Stimulated activated CD4-positive, alpha-beta T cell treated with anti-CD3 and anti-CD28 coated beads, Interleukin-1b, Interleukin-23, amount 100 ng/mL, for 4 hours (primary cell): ENCODE measurements around the gene NTN5.

Experiments
- DNase-seq, 2 donors: peaks; one replicate each; pipeline ENCODE4 v3.0.0-alpha.2; 2020; ENCODE audit warnings: low read depth in 2 of 2

Gene NTN5

GRCh38 chr19:48615231-48616040 lies 57.4 kb downstream of the NTN5 start:
- no peak for DNase-seq

GRCh38 chr19:48614436-48615230 lies 58.2 kb downstream of the NTN5 start, which contains the start of gene FAM83E:
Gene FAM83E, minus strand, starts transcription at chr19:48615076. Its CDS starts 1,704 bp downstream, at chr19:48613372.
- DNase-seq: peak in 1 of 2 donors; percentile 32

DNA sequence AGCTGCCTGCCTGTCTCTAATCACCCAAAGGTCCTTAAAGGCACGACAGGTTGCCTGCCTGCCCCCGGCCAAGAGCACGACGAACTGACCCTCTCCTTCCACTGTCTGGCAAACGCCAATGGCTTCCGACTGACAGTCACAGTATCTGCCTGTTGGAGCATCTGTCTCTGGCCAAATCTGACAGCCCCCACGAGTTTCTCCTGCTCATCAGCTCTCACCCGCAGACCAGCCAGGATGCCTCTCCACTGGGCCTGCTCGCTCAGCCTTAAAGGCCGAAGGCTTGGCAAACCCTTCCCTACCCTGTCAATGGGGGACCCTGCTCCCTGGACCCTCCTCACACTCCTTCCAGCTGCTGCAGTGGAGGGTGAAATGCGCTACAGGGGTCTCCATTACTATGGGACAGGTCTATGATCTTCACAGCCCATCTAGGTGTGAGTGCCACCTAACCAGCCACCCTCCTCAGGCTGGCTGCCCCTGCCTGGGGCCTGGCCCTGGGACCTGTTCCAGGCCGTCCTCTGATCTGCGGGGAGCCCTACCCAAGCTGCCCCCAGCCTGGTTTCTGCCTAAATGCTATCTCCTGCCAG lies 58.9 kb downstream of the NTN5 start:
- DNase-seq: no peak

DNA sequence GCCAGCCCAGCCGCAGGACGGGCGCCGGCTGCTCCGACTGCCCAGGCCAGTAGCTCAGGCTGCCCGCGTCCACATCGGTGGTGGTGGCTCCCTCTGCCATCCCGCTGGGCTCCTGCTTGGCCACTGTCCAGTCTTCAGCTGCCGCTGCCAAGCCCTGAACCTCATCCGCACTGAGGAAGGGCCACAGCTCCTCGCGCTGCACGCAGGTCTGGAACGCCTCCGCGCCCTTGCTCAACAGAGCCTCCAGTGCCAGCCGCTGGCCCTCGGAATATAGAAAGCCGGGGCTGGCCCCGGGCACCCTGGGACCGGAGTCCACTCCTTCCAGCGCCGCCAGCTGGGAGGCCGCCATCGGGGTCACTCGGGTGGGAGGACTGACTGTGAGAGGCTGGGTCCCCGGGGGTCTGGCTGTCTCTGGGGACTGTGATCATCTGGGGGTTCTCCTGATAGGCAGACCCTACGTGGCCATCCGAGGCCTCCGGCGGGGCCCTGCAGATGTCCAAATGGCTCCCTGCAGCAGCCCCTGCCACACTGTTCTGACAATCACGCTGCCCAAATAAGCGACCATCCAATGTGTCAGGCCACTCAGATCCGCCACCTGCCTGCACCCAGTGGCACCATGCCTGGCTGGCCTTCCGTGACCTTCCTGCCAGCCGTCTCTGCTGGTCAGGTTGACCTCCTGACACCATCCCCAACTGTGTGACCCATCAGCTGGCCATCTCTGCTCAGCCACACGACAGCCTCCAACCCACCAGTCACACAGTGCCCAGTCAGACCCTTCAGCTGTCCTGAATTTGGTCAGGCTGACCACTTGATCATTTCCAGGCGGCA lies 59.6 kb downstream of the NTN5 start:
- DNase-seq: no peak

DNA sequence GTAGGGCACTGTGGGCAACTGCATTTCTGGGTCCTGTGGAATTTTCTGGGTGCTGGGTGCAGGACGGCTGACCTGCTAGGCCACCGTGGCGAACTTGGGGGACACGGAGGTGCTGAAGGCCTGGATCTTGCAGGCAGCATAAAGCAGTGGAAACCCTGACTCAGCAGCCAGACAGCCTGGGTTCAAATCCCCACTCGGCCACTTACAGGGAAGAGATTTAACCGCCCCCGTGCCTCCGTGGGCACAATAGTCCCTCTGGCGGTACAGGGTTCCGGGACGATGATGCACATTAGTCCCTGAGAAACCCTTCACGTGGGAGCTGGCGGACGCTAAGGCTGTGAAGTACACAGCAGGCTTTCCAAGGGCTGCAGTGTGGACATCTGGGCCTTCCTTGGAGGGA lies 60.9 kb downstream of the NTN5 start:
- no peak for DNase-seq
